ENCODE data around the gene GIMAP6. TPM values are rescaled to one million over a fixed set of nuclear protein-coding genes. Genes with fewer than 3 reads are reported as not detected.
"Not testable (repeated sequence)": the region's sequence is repeated elsewhere in the genome, so short reads cannot be mapped to it uniquely, and the experiment has no call there.

GIMAP6 gene
- polyA plus RNA-seq, 3 donors, result 14.0 to 16.3 (median 14.3) TPM

GRCh38 chr7:150587551-150587950, 44.6 kb downstream of the GIMAP6 start:
- DNase-seq, result no peak

GRCh38 chr7:150586785-150587152, 45.4 kb downstream of the GIMAP6 start:
- DNase-seq, result peak; percentile 4

GRCh38 chr7:150586068-150586784, 46.0 kb downstream of the GIMAP6 start:
- no peak for DNase-seq

DNA sequence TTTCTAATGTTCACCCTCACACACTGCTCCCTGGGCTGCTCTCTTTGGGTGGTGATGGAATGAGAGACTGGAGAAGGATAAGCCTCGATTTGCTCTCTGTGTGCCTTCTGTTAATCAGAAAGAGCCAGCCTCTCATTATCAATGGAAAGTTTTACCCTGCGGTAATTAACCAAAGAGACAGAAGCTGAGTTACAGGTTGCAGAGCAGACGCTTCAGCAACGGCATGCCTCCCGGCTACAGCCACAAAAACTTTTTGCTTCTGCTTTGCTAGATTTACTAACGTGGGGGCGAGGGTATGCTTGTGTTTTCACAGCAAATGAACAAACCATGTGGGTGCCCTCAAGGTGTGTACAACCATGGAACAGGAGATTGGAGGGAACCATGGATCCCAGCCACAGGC, 47.0 kb downstream of the GIMAP6 start:
- DNase-seq, result no peak

DNA sequence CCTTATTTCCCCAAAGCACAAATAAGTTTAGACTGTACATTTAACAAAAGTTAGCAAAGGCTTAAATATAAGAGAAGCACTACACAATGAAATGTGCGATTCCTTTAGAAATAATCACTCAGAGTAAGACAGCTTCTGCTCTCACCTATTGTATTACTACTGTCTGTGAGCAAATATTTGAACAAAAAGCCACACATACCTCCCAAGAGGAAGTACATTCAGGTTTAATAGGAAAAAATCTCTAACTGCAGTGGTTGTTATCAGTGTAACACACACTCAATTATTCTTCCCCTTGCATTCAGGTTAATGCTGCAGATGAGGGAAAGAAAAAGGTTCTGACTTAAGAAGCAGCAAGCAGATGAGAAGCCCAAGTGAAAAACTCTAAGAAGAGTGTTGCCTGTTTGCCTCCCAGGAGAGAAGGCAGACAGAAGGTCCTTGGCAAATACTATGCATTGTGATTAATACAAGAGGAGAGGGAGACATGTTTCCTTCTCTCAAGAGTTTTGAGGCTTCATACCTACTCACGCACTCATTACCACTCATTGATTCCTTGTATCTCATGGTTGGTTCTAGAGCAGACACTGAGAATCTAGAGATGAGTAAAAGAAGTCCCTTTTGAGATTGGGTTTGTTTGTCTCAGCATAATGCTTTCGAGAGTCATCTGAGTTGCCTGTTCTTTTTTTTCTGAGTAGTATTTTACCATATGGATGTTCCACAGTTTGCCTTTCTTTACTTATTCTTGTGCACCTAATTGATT, 51.4 kb downstream of the GIMAP6 start:
- DNase-seq, result no peak

DNA sequence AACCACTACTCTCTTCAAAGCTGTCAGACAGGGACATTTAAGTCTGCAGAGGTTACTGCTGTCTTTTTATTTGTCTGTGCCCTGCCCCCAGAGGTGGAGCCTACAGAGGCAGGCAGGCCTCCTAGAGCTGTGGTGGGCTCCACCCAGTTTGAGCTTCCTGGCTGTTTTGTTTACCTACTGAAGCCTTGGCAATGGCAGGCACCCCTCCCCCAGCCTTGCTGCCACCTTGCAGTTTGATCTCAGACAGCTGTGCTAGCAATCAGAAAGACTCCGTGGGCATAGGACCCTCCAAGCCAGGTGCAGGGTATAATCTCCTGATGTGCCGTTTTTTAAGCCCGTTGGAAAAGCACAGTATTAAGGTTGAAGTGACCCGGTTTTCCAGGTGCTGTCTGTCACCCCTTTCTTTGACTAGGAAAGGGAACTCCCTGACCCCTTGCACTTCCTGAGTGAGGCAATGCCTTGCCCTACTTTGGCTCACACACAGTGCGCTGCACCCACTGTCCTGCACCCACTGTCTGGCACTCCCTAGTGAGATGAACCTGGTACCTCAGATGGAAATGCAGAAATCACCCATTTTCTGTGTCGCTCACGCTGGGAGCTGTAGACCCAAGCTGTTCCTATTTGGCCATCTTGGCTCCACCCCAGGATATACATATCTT, 52.1 kb downstream of the GIMAP6 start:
- DNase-seq, result not testable (repeated sequence)

Other genes starting within 250 kb of the GIMAP6 start
- 1 to 10 TPM; 8.6 to 8.9 (median 8.8) TPM for gene GIMAP8, start 181.8 kb downstream of the GIMAP6 start, polyA plus RNA-seq (ENCODE audit: insufficient read length in 3 of 3)
- 10 to 100 TPM; 12.7 to 16.7 (median 13.0) TPM for gene GIMAP7, start 117.5 kb downstream of the GIMAP6 start, polyA plus RNA-seq (ENCODE audit: insufficient read length in 3 of 3)
- gene GIMAP4, start 65.0 kb downstream of the GIMAP6 start, polyA plus RNA-seq (ENCODE audit: insufficient read length in 3 of 3), result 10 to 100 TPM; 20.4 to 24.8 (median 22.3) TPM
- 1 to 10 TPM; 5.7 to 7.2 (median 7.0) TPM for gene GIMAP2, start 53.3 kb upstream of the GIMAP6 start, polyA plus RNA-seq (ENCODE audit: insufficient read length in 3 of 3)
- 1 to 10 TPM; 2.3 to 2.5 (median 2.4) TPM for gene GIMAP1, start 84.2 kb upstream of the GIMAP6 start, polyA plus RNA-seq (ENCODE audit: insufficient read length in 3 of 3)
- gene GIMAP5, start 105.0 kb upstream of the GIMAP6 start, polyA plus RNA-seq (ENCODE audit: insufficient read length in 3 of 3), result 1 to 10 TPM; 4.3 to 7.3 (median 6.1) TPM
- 100 to 1,000 TPM in 1 of 3 donors, 10 to 100 TPM in 2; 90.2 to 112 (median 92.4) TPM for gene TMEM176B, start 168.0 kb upstream of the GIMAP6 start, polyA plus RNA-seq (ENCODE audit: insufficient read length in 3 of 3)
- 100 to 1,000 TPM in 1 of 3 donors, 10 to 100 TPM in 2; 87.4 to 109 (median 96.2) TPM for gene TMEM176A, start 168.4 kb upstream of the GIMAP6 start, polyA plus RNA-seq (ENCODE audit: insufficient read length in 3 of 3)
- 10 to 100 TPM; 63.0 to 89.9 (median 82.6) TPM for gene AOC1, start 220.1 kb upstream of the GIMAP6 start, polyA plus RNA-seq (ENCODE audit: insufficient read length in 3 of 3)

All from renal pelvis (tissue), 4 donors.